Measurements from ENCODE around the gene ATP4A.

Gene ATP4A

DNA sequence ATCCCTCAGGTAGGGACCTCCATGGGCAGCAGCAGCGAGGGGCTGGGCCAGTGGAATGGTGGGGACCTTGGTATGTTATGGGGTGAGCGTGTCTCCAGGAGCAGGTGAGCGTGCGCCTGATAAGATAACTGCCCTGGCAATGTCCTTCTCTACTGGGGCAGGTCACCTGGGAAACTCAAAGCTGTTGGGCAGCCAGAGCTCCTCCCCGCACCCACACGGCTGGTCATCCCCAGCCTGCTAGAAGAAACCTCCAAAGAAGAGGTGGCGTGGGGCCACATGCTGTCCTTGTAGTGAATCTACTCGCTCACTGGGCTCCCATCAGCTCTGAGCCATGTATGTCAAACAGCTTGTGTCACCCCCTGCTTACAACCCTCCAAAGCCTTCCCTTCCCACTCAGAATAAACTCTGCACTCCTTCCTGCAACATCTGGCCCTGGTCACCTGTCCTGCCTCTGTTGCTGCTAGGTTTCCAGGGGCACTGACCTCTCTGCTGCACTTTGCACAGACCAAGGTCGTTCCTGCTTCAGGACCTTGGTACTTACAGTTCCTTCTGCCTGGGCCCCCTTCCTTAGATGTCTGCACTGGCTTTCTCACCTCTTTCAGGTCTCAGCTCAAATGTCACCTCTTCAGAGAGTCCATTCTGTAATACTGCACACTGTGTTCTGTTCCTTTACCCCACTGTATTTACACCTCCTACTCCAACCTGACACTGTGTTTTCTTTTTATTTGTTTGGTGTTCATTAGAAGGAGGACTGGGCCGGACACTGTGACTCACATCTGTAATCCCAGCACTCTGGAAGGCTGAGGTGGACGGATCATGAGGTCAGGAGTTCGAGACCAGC lies 1.8 kb upstream of the ATP4A start:
- no peak for DNase-seq (ENCODE audit: low spot score)

- no peak for DNase-seq (ENCODE audit: low spot score)
Observed at GRCh38 chr19:35562776-35563175, 682 bp downstream of the ATP4A start.

- no peak for DNase-seq (ENCODE audit: low spot score)
Observed at GRCh38 chr19:35562336-35562735, 1.1 kb downstream of the ATP4A start.

- no peak for DNase-seq (ENCODE audit: low spot score)
Observed at GRCh38 chr19:35561436-35561835, 2.0 kb downstream of the ATP4A start.

DNA sequence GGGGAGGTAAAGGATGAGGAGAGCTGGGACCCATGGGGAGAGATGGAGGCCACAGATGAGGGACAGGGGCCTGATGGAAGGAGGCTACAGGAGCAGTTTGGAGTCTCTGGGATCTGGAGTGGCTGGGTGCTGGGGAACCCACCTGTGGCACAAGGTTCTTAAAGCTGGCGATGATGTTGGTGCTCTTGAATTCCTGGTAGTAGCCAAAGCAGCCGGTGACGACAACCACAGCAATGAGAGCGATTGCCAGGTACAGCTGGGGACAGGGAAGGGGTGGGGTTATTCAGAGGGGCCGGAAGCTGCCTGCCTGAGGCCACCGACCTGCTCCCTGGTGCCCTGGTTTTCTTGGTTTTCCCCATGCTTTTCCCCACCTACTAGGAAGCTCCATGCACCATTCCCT lies 2.8 kb downstream of the ATP4A start:
- DNase-seq (ENCODE audit: low spot score) = no peak

DNA sequence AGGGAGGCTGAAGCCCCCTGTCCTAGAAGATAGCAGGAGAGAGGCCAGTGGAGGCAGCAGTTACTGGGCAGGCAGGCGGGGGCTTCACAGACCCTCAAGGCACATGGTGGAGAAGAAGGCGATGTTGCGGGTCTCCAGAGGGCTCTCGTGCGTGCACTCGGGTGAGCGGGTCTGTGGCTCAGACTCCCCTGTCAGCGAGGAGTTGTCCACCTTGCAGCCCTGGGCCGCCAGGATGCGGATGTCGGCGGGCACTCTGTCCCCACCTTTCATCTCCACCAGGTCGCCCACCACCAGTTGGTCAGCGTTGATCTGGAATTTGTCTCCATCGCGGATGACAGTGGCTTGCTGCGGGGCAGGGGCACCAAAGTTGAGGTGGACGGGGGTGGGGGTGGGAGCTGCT lies 3.2 kb downstream of the ATP4A start:
- DNase-seq (ENCODE audit: low spot score) = no peak

- no peak for DNase-seq (ENCODE audit: low spot score)
Observed at GRCh38 chr19:35559781-35560180, 3.7 kb downstream of the ATP4A start.

GRCh38 chr19:35559281-35559659 lies 4.2 kb downstream of the ATP4A start:
- DNase-seq (ENCODE audit: low spot score) = no peak

- DNase-seq (ENCODE audit: low spot score) = no peak
Observed at GRCh38 chr19:35558400-35559280, 4.8 kb downstream of the ATP4A start.

DNA sequence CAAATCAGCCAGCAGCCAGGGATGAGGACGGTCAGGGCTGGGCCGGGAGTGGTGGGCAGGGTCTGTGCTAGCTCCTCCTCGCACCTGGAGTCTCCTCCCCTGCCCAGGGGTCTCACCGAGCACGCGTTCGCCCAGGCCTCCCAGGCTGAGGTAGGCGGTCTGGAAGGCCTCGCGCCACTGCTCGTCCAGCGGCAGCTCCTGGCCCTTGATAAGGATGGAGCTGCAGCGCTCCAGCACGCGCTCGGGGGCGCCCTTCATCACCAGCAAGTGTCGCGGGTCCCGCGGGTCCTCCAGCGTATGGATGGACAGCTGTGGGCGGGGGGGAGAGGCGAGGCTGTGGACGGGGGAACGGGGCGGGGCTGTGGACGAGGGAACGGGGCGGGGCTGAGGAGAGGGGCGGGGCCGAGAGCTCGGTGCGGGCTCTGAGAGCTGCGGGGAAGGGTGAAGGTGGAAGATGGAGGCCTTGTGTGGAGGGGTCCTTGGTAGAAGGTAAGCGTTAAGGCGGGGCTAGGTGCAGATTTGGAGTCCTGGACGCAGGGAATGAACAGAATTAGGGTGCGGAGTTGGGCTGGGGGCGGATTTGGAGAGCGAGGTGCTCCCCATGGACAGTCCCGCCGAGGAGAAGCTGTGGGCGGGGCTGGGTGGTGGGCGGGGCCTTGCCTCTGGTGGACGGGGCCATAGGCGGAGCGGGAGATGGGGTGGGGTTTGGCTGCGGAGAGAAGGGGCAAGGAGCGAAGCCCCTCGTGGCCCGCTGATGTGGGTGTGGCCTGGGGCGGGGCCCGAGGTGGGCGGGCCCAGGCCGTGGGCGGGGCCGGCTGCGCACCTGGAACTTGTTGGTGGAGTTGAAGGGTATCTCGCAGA lies 5.7 kb downstream of the ATP4A start:
- DNase-seq (ENCODE audit: low spot score) = peak; percentile 69

- DNase-seq (ENCODE audit: low spot score) = no peak
Observed at GRCh38 chr19:35556846-35557538, 6.5 kb downstream of the ATP4A start.

DNA sequence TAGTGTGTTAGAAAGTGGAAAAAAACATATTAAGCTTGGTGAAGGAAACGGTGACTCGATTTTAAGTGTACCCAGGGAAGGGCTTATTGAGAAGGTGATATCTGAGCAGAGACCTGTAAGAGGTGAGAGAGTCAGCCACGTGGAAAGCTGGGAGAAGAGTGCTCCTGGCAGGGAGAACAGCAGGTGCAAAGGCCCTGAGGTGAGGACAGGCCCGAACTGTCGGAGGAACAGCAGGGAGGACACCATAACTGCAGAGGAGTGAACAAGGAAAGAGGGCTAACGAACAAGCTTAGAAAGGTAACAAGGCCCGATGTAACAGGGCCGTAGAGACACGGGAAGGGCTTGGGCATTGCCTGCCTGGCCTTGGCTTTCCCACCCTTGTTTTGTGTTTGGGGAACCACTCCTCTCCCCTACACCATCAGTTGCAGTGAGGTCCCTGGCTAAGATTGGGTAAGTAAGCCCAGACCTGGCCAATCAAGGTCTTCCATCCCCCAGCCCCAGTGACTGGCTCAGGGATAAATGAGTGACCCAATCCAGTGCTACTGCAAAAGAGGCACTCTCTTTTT lies 7.3 kb downstream of the ATP4A start:
- DNase-seq (ENCODE audit: low spot score) = no peak

DNA sequence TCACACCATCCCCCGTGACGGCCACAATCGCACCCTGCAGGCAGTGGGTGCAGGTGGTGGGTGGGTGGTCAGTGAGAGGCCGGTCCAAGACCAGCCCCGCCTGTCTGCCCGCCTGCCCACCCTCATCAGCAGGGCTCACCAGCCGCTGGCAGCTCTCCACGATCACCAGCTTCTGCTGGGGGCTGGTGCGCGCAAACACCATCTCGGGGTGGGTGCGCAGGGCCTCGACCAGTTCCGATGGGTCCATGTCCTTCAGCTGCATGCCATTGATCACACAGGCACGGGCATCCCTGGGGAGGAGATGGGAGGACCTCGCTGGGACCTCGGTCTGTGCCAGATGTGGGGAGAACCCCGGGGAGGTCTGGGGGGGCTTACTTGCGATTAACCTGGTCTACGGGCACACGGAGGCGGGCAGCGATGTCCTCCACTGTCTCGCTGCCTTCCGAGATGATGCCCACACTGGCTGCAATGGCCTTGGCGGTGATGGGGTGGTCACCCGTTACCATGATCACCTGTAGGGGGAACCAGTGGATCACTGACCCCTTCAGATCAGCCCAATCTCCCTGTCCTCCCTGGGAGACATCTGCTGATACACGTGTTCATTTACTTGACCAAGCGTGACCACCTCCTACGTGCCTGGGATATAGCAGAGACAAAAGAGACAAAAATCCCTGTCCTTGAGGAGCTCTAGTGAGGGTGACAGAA lies 8.0 kb downstream of the ATP4A start:
- DNase-seq (ENCODE audit: low spot score) = peak; percentile 39

GRCh38 chr19:35554076-35554475 lies 9.4 kb downstream of the ATP4A start:
- no peak for DNase-seq (ENCODE audit: low spot score)

DNA sequence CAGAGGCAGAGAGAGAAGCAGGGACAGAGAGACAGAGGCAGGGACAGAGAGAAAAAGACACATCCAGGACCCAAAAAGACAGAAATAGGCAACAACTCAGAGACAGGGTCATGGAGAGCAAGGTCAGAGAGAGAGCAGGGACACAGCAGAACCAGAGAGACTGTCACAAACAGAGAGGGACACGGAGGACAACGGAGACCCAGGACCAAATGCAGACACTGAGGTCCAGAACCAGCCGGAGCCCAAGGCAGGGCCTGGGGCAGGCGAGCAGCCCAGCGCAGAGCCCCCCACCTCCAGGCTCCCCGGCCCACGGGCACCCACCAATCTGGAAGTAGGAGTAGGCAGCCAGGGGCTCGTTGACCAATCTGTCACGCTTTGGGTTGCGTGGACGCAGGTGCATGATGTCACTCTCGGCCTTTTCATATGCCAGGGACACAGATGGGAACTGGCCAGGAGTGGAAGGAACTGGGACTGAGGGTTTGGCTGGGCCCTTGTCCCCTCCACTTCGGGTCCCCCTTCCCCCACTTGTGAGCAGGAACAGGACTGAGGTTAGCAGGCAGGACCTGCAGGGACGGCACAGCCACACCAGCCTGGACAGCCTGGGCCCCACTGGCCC lies 10.0 kb downstream of the ATP4A start:
- DNase-seq (ENCODE audit: low spot score) = no peak

- DNase-seq (ENCODE audit: low spot score) = no peak
Observed at GRCh38 chr19:35552534-35553384, 10.7 kb downstream of the ATP4A start.

DNA sequence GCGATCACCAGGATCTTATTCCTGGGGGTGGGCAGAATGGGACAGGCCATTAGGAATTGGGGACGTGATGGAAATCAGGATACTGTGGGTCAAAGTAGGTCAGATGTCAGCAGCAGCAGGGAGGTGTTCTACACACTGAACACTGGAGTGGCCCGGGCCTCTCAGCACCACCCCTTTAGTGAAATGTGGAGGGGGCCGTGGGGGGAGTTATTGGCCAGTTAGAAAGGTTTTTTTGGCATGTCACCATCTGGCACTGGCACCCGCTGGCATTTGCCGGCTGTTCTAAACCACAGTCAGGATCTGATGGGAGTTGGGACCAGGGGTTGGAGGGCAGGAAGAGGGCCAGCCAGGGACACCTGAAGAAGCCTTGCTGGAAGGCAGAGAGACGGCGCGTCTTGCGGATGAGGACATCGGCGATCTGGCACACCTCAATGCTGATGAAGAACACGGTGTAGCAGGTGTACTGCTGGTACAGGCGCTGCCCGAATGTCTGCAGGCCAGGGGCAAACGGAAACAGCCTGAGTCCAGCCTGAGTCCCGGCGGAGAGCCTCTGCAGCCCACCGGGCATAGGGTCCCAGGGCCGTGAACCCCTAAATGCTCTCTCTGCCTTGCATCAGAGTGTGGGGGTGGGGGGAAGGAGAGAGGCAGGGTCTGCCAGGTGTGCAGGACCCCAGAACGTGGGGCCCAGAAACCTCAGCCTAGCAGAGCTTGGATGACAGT lies 12.2 kb downstream of the ATP4A start:
- no peak for DNase-seq (ENCODE audit: low spot score)

GRCh38 chr19:35549879-35550523 lies 13.5 kb downstream of the ATP4A start:
- no peak for DNase-seq (ENCODE audit: low spot score)

Measured in GM03348 (cell line).